Activated gamma-delta T cell treated with Interleukin-2 at 50 U/mL for 16 hours (primary cell): Measurements from ENCODE around the gene CCDC102A.
"Not testable (repeated sequence)": the region's sequence is repeated elsewhere in the genome, so short reads cannot be mapped to it uniquely, and the experiment has no call there.

Source experiments
- DNase-seq: peaks from one replicate; pipeline ENCODE4 v3.0.0-alpha.2; 2020

The CCDC102A gene

DNA sequence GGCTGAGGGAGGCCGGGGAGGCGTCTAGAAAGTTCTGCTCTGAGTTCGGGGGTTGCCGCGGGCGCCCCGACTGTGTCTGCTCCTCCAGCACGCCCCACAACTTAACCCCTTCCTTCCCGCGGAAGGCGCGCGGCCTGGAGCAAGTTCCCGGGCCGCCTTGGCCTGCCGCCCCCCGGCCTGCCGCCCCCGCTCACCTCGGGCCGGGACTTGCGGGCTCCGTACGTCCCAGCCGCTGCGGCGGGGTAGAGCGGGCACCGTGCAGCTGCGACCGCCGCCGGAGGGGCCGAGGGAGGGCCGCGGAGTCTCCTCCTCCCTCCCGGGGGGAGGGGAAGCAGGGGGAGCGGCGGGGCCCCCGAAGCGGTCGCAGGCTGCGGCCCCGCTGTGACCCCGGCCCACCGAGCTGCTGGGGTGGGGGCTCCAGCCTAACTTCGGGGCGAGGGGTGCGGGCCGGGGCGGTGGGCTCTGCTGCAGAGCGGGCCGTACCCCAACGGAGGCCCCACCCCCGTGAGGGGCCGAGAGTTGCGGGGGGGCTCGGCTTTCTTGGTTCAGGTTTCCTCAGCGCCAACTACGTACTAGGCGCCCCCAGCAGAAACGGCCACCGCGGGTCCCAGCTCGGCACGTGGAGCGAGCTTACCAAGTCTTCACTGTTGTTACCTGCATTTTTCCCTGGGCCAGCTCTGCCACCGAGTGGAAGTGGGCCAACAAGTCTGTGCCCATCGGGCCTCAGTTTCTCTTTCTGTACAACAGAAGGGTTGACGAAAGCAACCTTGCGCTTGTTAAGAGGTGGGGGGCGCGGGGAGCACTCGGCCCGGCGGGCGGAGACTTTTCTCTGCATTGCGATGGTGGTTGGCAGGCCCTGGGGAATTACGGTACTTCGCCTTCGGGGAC is at the start of gene CCDC102A:
TSS of gene CCDC102A (minus strand) at position 266 of the 888 bp plus-strand sequence. CDS start 7,394 bp downstream, outside the sequence.
- peak; percentile 52 for DNase-seq

DNA sequence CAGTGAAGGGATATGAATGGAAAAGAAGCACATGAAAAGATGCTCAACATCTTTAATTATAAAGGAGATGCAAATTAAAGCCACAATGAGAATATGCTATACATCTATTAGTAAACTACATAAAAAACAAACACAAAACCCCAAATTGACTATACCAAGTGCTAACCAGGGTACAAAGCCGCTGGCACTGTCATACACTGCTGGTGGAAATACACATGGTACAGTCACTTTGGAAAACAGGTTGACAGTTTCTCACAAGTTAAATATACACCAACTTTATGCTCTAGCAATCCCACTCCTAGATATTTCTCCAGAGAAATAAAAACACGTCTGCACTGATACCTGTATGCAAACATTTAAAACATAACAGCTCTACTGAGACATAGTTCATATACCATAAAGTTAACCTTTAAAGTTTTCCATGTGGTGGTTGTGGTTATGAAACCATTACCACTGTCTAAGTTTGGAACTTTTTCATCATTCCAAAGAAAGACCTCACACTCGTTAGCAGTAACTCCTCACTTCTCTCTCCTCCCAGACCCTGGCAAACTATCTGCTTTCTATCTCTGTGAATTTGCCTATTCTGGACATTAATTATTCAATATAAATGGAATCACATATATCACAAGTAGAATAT is 48.8 kb upstream of the CCDC102A start:
- DNase-seq, result no peak

DNA sequence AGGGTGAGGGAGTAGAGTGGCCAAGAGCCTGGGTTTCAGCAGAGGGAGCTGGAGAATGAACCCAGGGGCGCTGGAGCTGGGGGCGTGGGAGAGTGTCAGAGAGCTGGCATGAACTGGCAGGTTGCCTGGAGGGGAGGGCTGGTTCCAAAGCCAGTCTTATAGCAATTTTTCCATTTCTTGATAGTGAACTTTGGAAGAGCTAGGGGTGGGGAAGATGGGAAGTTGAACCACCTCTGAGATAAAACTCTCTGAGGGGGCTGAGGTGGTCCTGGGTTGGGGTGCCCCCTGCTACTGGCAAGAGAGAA is 42.9 kb upstream of the CCDC102A start:
- no peak for DNase-seq

DNA sequence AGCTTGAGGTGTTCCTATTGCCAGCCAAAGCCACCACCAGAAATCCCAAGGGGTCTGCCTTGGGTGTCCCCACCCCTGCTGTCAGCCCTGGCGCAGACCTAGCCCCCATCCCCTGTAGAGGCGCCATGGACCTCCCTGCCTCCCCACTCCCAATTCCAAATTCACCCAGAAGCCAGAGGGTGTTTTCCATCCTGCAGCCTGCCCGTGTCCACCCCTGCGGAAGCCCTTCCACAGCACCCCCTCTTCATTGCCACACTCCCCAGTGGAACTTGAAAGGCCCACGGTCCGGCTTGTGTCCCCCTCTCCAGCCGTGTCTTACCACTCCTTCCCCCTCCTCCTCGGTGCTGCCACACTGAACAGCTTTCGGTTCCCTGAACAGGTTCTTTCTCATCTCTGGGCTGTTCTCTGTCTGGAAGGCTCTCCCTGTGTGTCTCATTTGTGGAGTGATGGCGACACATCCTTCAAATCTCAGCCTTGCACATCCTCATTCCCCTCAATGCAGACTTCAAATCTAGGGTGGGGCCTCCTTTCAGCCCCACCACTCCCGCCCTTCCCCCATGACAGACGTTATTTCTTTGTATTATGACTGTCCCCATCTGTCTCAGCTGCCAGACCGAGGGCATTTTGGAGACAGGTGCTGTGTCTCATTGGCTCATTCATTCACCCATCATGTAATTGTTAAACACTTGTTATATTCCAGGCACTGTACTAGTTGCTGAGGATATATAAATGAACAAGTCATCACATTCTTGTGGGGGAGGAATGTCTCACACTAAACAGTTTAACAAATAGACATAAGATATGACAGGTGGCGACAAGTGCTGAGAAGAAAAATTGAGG is 42.4 kb upstream of the CCDC102A start:
- DNase-seq, result no peak

DNA sequence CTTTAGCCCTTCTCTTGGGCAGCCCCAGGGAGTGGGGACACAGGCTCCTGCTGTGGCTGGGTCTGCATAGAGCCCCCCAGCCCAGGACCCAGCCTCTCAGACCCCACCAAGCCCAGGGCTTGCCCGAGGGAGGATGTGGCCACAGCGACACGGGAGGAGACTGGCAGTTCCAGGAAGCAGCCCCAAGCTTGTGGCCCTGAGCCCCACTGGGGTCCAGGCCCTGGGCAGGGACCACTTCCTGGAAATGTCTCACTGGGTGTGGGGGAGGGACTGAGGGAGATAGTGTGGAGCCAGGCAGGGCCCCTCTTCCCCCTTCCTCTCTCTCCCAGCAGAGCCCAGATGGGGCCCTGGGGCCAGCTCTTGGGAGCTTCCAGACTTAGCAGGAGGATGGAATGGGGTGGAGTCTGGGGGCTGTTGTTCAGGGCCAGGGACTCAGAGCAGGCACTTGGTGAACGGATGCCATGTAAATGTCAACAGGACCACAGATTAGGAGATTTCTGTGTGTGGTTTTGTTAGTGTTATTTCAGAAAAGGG is 41.4 kb upstream of the CCDC102A start:
- DNase-seq, result peak; percentile 59

DNA sequence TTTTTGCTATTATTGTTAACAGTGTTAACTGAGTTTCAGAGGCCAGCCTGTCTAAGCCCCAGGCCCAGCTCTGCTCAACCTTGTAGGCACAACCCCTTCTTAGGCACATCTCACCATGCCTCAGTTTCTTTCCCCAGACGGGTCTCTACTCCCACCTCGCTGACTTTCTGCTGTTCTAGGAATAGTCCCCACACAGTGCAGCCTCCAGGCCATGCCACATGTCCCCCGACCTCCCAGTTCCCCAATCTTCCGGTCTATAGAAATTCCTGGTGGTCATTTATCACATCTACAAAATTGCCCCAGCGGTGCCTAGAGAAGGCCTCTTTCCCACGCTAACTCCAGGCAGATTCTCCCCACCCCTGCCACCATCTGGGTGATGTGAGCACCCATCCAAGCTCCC is 40.8 kb upstream of the CCDC102A start:
- no peak for DNase-seq

DNA sequence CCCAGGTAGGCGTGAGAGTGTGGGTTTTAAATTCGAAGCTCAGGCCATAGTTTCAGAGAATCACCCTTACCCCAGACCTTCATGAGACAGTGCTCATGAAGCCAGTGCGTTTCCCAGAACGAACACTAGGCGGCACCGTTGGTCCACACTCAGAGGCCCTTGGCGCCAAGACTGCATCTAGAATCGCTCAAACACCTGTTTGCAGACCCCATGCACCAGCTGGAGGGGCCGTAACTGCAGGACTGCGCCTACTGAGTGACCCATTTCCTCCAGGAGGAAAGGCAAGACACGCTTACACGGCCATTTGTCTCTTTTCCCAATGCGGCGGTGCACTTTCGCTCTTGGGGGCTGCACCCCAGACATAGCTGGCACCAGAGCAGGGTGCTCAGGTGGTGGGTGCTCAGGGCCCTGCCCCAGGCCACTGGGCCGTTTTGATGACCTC is 40.1 kb upstream of the CCDC102A start:
- DNase-seq, result peak; percentile 87

DNA sequence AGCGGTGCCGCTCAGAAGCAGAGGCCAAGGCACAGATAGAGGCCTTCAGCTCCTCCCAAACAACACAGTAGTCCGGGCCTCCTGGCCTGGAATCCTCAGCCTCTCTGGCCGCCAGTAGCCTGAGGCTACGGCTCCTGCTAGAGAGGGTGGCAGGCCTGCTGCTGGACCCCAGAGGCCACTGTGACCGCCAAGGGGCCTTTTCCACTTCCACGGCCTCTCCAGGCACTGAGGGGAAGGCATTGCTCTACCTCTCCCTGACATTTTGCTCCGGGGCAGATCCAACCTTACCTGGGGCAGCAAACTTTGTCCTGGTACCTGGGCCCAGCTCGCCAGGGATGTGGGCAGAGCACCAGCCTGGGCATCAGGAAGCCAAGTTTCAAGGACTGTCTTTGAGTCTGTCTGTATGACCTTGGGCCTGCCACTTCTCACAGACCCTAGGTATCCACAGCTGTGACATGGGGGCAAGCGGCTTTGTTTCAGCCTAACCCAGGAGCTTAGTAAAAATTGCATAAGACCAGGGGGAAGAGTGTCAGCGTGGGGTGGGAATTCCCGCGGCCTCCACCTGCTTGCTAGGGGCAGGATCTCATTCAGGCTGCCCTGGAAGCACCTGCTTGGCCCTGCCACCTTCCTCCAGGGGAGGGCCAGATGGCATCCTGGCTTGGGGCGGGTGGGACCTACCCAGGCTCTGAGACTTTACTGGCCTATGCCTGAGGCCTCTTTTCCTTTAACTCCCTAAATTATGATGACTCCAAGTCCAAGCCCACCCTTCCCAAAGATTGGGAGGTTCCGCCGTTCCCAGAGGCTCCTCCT is 39.3 kb upstream of the CCDC102A start:
- no peak for DNase-seq

DNA sequence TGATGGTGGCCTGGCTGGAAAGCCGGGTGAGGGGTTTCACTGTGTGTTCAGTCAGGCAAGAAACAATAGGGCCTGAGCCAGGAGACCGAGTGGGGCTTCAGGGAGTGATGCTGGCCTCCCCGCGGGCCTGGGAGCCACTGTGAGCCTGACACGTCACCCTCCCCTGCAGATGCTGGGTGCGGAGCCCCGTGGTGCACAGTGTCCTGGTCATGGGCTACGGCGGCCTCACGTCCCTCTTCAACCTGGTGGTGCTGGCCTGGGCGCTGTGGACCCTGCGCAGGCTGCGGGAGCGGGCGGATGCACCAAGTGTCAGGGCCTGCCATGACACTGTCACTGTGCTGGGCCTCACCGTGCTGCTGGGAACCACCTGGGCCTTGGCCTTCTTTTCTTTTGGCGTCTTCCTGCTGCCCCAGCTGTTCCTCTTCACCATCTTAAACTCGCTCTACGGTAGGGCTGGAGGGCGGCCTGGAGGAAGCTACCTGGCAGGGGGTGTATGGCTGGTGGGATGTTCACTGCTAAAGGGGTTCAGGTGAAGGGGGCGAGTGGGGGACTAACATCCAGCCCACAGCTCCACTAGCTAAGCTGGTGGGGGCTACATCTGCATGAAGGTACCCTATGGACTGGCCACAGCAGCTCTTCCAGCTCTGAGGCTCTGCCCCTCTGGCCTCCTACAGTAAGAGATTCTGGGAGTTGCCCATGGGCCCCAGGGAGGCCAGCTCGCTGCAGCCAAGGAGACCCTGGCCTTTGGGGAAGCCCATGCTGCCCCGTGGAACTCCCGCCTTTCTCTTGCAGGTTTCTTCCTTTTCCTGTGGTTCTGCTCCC is 38.5 kb upstream of the CCDC102A start:
- DNase-seq, result no peak

DNA sequence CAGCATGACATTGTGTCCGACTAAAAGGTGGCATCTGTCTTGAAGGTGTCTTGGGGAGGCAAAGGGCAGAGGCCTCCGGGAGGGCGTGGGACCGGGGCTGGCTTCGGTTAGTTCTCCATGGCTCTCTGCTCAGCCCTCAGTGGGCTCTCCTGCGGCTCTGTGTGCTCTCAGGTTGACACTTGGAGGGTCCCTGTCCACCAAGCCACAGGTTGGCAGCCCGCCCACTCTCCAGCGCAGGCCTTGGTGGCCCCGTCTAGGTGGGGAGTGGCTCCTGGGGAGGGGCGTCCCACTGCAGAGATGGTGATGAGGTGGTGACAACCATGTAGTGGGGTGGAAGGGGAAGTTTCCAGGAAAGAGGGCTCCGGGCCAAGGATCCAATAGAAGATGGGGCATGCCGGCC is 37.7 kb upstream of the CCDC102A start:
- DNase-seq, result no peak

DNA sequence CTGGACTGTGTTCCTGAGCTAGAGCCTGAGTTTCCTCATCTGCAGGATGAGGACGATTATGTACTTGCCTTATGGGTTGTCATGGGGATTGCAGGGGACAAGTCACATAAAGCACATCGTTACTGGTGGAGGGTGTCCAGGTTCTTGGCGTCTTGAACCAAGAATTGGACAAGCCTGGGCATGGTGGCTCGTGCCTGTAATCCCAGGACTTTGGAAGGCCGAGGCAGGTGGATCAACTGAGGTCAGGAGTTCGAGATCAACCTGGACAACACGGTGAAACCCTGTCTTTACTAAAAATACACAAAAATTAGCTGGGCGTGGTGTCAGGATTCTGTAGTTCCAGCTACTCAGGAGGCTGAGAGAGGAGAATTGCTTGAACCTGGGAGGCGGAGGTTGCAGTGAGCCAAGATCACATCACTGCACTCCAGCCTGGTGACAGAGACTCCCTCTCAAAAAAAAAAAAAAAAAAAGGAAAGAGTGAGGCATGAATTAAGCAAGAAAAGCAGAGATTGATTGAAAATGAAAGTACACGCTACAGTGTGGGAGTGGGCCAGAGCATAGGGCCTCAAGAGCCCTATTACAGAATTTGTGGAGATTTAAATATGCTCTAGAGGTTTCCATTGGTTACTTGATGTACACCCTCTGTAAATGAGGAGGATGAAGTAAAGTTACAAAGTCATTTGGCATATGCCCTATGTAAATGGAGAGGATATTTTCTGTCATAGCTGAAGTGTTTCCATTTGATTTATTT is 36.8 kb upstream of the CCDC102A start:
- no peak for DNase-seq

DNA sequence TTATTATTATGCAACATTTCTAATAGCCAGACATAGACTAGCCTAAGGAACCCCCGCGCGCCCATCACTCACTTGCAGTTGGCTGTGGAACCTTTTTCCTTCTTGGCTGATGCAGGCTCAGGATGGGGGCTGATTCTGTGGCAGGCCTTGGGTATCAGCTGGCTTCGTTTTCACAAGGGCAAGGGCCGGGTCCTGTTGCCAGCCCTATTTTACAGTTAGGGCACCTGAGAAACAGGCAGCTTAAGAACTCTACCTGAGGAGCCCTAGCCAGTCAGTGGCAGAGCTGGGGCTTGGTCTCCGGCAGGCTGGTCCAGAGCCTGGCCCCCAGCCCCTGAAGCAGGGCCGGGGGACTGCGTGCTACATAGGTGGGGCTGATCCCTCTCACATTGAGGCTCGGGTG is 34.7 kb upstream of the CCDC102A start:
- DNase-seq, result no peak

DNA sequence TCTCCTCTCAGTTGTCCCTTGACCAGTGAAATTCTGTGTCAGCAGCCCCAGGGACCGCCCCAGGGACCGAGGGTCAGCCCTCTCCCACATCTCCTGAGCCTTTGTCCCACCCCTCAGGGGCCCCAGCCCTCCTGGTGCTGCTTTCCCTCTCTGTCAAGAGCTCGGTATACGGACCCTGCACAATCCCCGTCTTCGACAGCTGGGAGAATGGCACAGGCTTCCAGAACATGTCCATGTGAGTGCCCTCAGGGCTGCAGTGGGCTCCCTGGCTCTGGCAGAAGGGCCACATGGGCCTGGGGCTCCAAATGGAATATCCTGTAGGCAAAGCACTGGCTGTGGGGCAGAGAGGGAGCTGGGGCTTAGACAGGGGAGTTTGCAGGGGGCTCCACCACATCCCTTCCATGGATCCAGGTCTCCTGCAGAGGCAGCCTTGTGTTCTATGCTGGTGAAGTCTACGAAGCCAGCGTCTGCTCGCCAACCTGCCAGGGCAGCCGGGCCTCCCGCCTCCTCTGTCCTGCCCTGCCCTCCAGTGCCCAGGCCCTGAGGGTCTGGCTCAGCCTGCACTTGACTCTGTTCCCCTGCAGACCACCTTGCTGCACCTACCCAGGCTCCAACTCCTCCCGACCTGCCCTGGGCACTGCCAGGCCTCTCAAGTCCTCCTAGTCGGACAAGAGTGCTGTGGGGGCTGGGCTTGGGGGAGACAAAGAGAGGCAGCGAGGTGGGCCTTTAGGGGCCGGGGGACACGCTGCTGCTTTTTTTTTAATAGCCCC is 34.1 kb upstream of the CCDC102A start:
- no peak for DNase-seq

DNA sequence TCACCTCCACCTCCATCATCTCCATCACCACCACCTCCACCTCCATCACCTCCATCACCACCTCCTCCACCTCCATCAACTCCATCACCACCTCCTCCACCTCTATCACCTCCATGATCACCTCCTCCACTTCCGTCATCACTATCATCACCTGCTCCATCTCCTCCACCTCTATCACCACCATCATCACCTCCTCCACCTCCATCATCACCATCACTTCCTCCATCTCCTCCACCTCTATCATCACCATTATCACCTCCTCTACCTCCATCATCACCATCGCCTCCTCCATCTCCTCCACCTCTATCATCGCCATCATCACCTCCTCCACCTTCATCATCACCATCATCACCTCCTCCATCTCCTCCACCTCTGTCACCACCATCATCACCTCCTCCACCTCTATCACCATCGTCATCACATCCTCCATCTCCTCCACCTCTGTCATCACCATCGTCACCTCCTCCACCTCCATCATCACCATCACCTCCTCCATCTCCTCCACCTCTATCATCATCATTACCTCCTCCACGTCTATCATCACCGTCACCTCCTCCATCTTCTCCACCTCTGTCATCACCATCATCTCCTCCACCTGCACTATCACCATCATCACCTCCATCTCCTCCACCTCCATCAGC is 33.1 kb upstream of the CCDC102A start:
- DNase-seq, result no peak

DNA sequence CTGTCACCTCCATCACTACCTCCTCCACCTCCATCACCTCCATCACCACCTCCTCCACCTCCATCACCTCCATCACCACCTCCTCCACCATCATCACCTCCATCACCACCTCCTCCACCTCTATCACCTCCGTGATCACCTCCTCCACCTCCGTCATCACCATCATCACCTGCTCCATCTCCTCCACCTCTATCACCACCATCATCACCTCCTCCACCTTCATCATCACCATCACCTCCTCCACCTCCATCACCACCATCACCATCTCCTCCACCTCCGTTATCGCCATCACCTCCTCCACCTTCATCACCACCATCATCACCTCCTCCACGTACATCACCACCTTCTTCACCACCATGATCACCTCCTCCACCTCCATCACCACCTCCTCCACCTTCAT is 32.4 kb upstream of the CCDC102A start:
- DNase-seq, result not testable (repeated sequence)

DNA sequence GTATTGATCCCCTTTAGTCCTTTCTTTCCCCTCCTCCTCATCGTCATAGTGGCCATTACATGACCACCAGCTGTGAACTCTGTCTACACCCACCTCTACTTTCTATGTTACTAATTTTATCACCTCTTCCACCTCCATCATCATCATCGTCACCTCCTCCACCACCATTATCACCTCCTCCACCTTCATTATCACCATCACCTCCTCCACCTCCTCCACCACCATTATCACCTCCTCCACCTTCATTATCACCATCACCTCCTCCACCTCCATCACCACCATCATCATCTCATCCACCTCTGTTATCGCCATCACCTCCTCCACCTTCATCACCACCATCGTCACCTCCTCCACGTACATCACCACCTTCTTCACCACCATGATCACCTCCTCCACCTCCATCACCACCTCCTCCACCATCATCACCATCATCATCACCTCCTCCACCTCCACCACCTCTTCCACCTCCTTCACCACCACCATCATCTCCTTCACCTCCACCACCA is 31.9 kb upstream of the CCDC102A start:
- DNase-seq, result no peak

DNA sequence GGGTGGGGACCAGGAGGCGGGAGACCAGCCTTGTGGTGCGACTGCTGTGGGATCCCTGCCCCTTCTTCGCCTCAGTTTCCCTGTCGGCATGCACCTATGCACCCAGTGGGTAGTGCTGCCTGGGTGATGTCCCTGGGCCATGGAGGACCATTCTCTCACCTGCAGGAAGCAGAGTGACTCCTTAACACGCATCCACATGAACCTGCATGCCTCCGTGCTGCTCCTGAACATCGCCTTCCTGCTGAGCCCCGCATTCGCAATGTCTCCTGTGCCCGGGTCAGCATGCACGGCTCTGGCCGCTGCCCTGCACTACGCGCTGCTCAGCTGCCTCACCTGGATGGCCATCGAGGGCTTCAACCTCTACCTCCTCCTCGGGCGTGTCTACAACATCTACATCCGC is 31.3 kb upstream of the CCDC102A start:
- DNase-seq, result no peak

DNA sequence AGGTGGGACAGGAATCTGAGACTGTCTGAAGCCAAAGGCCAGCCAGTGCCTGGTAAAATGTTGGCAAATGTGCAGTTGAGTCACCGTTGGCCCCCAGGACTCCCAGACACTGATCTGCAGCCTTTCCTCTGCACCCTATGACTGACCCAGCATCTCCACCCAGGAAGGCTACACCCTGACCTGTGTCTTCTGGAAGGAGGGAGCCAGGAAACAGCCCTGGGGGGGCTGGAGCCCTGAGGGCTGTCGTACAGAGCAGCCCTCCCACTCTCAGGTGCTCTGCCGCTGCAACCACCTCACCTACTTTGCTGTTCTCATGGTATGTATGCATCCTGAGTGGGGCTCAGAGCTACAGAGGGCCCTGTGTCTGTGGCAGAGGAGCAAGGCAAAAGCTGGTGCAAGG is 30.1 kb upstream of the CCDC102A start:
- DNase-seq, result no peak

DNA sequence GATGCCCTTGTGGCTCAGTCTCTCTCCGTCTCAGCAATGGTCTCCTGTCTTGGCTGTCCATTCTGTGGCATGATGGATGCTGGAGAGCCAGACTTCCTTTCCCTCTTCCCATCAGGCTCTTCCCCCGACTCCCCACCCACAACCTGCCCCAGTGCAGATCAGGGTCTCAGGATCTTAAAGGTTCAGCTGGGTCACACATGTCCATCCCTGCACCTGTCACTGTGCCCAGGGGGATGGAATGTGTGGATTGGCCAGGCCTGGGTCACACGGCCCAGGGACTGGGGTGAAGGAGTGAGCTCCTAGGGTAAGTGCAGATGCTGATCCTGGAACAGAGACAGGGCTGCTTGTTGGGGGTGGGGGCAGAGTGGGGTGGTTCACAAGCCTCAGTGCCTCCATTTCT is 29.1 kb upstream of the CCDC102A start:
- no peak for DNase-seq
